Measurements from ENCODE around the gene CEP112. TPM values are rescaled to one million over a fixed set of nuclear protein-coding genes. Genes with fewer than 3 reads are reported as not detected.
A peak's percentile ranks its signal among the peaks of the same experiment; 100 is the strongest.

Gene CEP112
- total and polyA plus RNA-seq, 2 of the 13 experiments (the other 11 are each of a cell fraction or from before 2014, with no cell fraction given) = 1.2 to 3.4 TPM

- TF ChIP-seq PAXIP1 (CRISPR knock-in tag; conservative IDR thresholded peaks at IDR 0.05) (peak; percentile 63; the same call in 1 of the 2 replicates), ZNF281 (CRISPR knock-in tag; IDR thresholded peaks at IDR 0.05; ENCODE audit: borderline replicate concordance) (no peak), TAF1 (CRISPR knock-in tag; IDR thresholded peaks at IDR 0.05) (no peak), TOPORS (CRISPR knock-in tag; IDR thresholded peaks at IDR 0.05) (no peak), CBFB (CRISPR knock-in tag; IDR thresholded peaks at IDR 0.05) (no peak), GABPA (IDR thresholded peaks at IDR 0.05; ENCODE audit: low read depth, low read length) (no peak), GABPA (CRISPR knock-in tag; IDR thresholded peaks at IDR 0.05; ENCODE audit: low read depth) (no peak), ZNF235 (CRISPR knock-in tag; IDR thresholded peaks at IDR 0.05; ENCODE audit: borderline replicate concordance) (no peak), ZNF432 (CRISPR knock-in tag; IDR thresholded peaks at IDR 0.05; ENCODE audit: borderline replicate concordance) (no peak), SAP130 (CRISPR knock-in tag; IDR thresholded peaks at IDR 0.05; ENCODE audit: low read depth) (peak; percentile 89), SIN3B (IDR thresholded peaks at IDR 0.05; ENCODE audit: low read length) (no peak), ZNF101 (CRISPR knock-in tag; IDR thresholded peaks at IDR 0.05; ENCODE audit: borderline replicate concordance, low read depth) (no peak), ZNF33A (CRISPR knock-in tag; IDR thresholded peaks at IDR 0.05; ENCODE audit: borderline replicate concordance) (no peak), ZNF790 (CRISPR knock-in tag; IDR thresholded peaks at IDR 0.05; ENCODE audit: borderline replicate concordance) (no peak), KAT2B (IDR thresholded peaks at IDR 0.05; ENCODE audit: borderline replicate concordance, low read depth, low read length) (no peak), REL (CRISPR knock-in tag; conservative IDR thresholded peaks at IDR 0.05) (no peak), NPAS2 (CRISPR knock-in tag; IDR thresholded peaks at IDR 0.05; ENCODE audit: borderline replicate concordance) (no peak), FOXC1 (CRISPR knock-in tag; IDR thresholded peaks at IDR 0.05; ENCODE audit: borderline replicate concordance) (no peak), MNT (IDR thresholded peaks at IDR 0.05) (peak; percentile 12; the same call in 1 of the 2 replicates), NKX3-1 (CRISPR knock-in tag; IDR thresholded peaks at IDR 0.05) (no peak), XRCC5 (optimal IDR thresholded peaks at IDR 0.05; ENCODE audit: low read length) (no peak), ZNF678 (CRISPR knock-in tag; IDR thresholded peaks at IDR 0.05) (no peak)
Measured at GRCh38 chr17:65627891-65628643, 563.9 kb downstream of the CEP112 start (continued).

Data from HepG2 (cell line).